Progenitor cell of endocrine pancreas (in vitro differentiated cells): Measurements from ENCODE around the gene CD200R1L. TPM values are rescaled to one million over a fixed set of nuclear protein-coding genes. Genes with fewer than 3 reads are reported as not detected.

Source experiments
- DNase-seq: peaks from one replicate; pipeline ENCODE4 v3.0.0; 2021; ENCODE audit warnings: low spot score; ENCODE audit not compliant: unreplicated experiment
- H3K27ac Mint-ChIP-seq: 2 replicates; pipeline ENCODE4 v1.8.0; 2021; ENCODE audit warnings: mild to moderate bottlenecking, moderate library complexity, mixed read lengths
- H3K27me3 Mint-ChIP-seq: 2 replicates; pipeline ENCODE4 v1.8.0; 2021; ENCODE audit warnings: mixed read lengths
- H3K36me3 Mint-ChIP-seq: 2 replicates; pipeline ENCODE4 v1.8.0; 2022; ENCODE audit warnings: mixed read lengths; ENCODE audit not compliant: insufficient read depth
- H3K4me1 Mint-ChIP-seq: 2 replicates; pipeline ENCODE4 v1.8.0; 2021; ENCODE audit warnings: low read depth, mixed read lengths
- H3K4me3 Mint-ChIP-seq: 2 replicates; pipeline ENCODE4 v1.8.0; 2021; ENCODE audit warnings: low read depth, mild to moderate bottlenecking, moderate library complexity, mixed read lengths
- H3K9me3 Mint-ChIP-seq: 2 replicates; pipeline ENCODE4 v1.8.0; 2021; ENCODE audit warnings: low read depth, mixed read lengths
- total RNA-seq: library from RNA; stranded (reverse); gene quantifications from 2 replicates; pipeline ENCODE4 v1.2.1, GENCODE V29; 2021
- TF ChIP-seq, protein P1 (sequence below): fragments of 200-600 bp; sonication (generic); IDR thresholded peaks from one replicate; pipeline ENCODE4 v1.5.0; 2021; ENCODE audit warnings: antibody characterized with exemption, mild to moderate bottlenecking; ENCODE audit not compliant: unreplicated experiment

The CD200R1L gene
- total RNA-seq, 1 donor from 2014 or later, result not detected

DNA sequence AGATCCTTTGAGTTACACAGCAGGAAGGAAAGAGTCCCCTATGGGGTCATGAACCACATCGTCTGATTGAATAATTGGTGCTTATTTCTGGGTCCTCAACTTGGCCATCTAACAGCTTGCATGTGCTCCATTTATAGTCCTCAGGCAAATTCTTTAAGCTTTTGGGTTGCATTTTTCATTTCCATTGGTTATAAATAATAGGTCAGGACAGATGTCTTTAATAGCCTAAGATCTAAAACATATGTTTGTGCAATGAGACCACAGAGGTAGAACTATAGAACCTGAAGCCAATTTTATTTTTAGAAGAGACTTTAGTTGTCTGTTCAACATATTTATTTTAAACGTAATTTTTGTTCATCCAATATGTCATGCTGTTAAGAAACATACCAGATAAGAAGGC is 43.2 kb downstream of the CD200R1L start:
- Mint-ChIP-seq H3K36me3 (no peaks in the 10 kb centered on the region), H3K4me1 (no peaks in the 10 kb centered on the region), H3K4me3 (no peak overlapping the region), H3K27ac (no peak overlapping the region), H3K27me3 (no peaks in the 10 kb centered on the region), H3K9me3 (no peaks in the 10 kb centered on the region)
- TF ChIP-seq, protein P1, sequence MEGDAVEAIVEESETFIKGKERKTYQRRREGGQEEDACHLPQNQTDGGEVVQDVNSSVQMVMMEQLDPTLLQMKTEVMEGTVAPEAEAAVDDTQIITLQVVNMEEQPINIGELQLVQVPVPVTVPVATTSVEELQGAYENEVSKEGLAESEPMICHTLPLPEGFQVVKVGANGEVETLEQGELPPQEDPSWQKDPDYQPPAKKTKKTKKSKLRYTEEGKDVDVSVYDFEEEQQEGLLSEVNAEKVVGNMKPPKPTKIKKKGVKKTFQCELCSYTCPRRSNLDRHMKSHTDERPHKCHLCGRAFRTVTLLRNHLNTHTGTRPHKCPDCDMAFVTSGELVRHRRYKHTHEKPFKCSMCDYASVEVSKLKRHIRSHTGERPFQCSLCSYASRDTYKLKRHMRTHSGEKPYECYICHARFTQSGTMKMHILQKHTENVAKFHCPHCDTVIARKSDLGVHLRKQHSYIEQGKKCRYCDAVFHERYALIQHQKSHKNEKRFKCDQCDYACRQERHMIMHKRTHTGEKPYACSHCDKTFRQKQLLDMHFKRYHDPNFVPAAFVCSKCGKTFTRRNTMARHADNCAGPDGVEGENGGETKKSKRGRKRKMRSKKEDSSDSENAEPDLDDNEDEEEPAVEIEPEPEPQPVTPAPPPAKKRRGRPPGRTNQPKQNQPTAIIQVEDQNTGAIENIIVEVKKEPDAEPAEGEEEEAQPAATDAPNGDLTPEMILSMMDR, result no peak
- DNase-seq, result no peak

DNA sequence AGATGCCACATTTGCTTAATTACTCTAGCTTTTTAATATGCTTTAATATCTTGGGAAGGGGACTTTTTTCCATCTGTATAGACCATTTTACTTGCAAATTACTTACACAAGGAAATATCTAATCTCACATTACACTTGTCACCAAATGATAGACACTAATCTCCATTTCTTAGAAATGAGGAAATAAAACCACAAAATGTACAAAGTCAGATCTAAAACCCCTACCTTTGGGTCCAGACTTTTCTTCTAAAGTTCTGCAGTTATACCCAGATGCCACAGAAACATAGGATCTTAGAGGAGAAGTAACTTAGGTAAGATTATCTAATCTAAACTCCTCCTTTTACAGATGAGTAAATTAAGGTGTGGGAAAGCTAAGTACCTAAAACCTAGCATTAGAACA is 44.3 kb downstream of the CD200R1L start:
- TF ChIP-seq, protein P1, result no peak
- Mint-ChIP-seq H3K27me3 (no peaks in the 10 kb centered on the region), H3K9me3 (no peaks in the 10 kb centered on the region)

DNA sequence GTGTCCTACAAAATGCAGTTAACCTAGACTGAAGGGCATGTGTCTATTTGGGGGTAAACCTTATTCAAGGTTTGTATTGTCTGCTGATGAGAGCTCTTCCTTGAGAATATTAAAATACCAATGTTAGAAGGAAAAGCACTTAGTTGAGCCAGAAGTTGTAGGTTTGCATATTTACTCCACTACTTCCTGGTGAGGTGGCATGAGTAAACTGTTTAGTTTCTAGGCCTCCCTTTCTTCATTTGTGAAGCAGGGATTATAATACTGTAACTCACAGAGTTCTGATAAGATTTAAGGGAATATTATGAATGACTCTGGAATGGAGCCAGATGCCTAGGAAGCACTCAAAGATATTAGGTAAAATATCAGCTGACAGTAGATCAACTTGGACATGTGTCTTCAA is 46.7 kb downstream of the CD200R1L start:
- DNase-seq, result no peak
- Mint-ChIP-seq H3K9me3 (no peaks in the 10 kb centered on the region), H3K4me3 (no peak overlapping the region), H3K27me3 (no peaks in the 10 kb centered on the region), H3K36me3 (peaks cover 1% of the 10 kb centered on the region), H3K27ac (no peak overlapping the region), H3K4me1 (peaks cover 5% of the 10 kb centered on the region)
- TF ChIP-seq, protein P1, result no peak

More for the DNA sequence above, 44.3 kb downstream of the CD200R1L start:
- no peaks in the 10 kb centered on the region for H3K4me1 Mint-ChIP-seq
- H3K4me3 Mint-ChIP-seq, result no peak overlapping the region
- no peak overlapping the region for H3K27ac Mint-ChIP-seq
- no peak for DNase-seq
- no peaks in the 10 kb centered on the region for H3K36me3 Mint-ChIP-seq

DNA sequence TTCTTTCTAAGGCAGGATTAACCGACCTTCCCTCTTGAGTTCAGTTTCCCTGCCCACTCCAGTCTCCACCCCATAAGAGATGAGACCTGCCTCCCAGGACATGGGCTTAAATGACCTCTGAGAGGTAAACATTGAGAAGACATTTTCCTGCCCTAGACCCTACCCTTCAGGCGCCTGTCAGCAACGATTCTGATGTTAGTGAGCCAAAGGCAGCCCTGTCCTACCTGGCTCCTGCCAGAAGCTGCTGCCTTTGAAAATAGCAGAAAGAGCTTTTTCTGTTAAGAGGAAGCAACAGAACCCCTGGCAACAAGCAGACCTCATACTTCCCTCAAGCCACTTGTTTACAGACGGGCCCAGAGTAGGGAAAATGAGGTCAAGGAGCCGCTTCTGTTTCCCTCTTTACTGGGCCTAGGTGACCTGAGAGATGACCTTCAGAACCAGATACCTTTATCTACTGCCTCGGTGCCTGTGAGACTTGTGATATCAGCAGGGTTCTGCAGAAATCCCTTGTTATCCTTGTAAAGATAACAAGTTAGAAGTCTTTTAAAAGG is 52.0 kb downstream of the CD200R1L start:
- TF ChIP-seq, protein P1, result no peak
- Mint-ChIP-seq H3K36me3 (peaks cover 1% of the 10 kb centered on the region), H3K9me3 (peaks cover 3% of the 10 kb centered on the region), H3K4me3 (no peak overlapping the region), H3K27me3 (no peaks in the 10 kb centered on the region), H3K27ac (peak overlapping the region; percentile 55), H3K4me1 (peaks cover 29% of the 10 kb centered on the region)
- DNase-seq, result no peak

DNA sequence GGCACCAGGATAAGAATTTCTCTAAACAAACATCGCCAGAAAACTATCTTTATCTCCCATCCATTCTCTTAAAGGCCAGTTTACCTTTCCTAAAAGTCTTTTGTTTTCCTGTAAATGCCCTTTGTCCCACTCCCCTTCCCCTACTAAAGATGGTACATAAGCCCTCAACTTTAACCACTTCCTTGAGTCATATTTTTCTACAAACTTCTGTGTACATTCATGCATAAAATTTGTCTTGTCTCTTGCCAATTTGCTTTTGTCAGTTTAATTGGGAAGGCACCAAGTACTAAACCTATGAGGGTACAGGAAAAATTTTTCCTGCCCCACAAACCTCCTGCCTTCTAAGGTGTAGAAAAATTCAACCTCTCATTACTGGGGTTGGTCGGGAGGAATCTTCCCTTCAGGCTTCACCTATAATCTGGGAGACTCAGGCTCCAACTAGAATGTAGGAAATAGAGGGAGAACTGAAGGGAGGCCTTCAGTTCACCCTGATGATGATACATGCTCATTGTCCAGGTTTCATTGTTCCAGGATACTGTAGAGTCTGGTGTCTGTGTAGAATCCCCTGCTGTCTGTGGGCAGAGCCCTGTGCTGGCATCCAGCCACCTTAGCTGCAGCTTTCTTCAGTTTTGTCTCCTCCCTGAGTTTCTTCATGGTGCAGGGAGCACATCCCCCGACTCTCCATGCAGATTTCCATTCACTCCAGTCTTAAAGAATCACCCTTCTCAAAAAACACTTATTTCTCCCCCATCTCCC is 53.2 kb downstream of the CD200R1L start:
- Mint-ChIP-seq H3K9me3 (peaks cover 3% of the 10 kb centered on the region), H3K4me3 (no peak overlapping the region)
- DNase-seq, result no peak

More for the DNA sequence above, 53.2 kb downstream of the CD200R1L start:
- peaks cover 29% of the 10 kb centered on the region for H3K4me1 Mint-ChIP-seq
- H3K27ac Mint-ChIP-seq, result no peak overlapping the region
- TF ChIP-seq, protein P1, result no peak
- no peaks in the 10 kb centered on the region for H3K27me3 Mint-ChIP-seq
- peaks cover 1% of the 10 kb centered on the region for H3K36me3 Mint-ChIP-seq
